SW 1271 (cell line): ENCODE measurements around the gene BGLAP.

Source experiments
- DNase-seq, 2 experiments: peaks; one replicate each; lab custom pipeline; 2025; lab: John Stamatoyannopoulos, UW

BGLAP gene

GRCh38 chr1:156258859-156259258 lies 16.9 kb downstream of the BGLAP start:
- no peak for DNase-seq

GRCh38 chr1:156259805-156260204 lies 17.8 kb downstream of the BGLAP start:
- no peak for DNase-seq

DNA sequence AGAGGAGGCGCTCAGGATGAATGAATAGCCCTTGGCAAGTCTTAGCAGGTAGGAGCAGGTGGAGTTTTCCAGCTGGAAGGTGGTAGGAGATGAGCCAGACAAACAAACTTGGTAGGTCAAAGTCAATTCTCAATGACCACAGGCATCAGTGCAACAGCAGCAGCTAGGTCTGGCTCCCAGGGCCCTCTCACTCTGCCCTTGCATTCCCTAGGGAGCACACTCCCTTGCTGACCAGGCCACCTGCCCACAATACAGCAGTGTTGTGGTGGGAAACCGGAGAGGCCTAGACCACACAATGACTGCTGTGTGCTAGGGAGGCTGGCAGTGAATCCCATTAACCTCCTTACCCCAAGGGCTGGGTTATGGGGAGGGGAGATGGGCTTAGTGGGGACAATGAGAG lies 18.9 kb downstream of the BGLAP start:
- DNase-seq: no peak

GRCh38 chr1:156262461-156263287 lies 20.7 kb downstream of the BGLAP start:
- peak in 1 of 2 experiments; percentile 8 for DNase-seq

DNA sequence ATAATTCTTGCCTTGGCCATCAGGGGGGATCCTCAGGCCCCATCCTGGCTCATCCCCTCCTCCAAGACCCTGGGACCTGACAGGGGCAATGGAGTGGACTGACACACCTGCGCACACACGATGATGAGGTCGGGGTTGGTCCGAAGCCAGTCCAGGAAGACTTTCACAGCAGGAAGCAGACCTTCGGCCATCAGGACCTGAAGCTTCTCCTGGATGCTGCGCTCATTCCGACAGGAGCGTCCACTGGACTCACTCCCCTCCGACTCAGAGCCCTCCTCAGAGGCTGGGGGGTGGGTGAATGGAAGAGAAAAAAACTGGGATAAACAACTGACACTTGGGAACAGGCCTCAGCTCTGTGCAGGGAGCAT lies 21.3 kb downstream of the BGLAP start:
- DNase-seq: no peak

GRCh38 chr1:156266051-156266450 lies 24.1 kb downstream of the BGLAP start:
- no peak for DNase-seq

GRCh38 chr1:156268336-156268735 lies 26.4 kb downstream of the BGLAP start:
- DNase-seq: no peak

- DNase-seq: no peak
These were observed 28.3 kb downstream of the BGLAP start for GRCh38 chr1:156270314-156270713.

- DNase-seq: no peak
These were observed 34.5 kb downstream of the BGLAP start for GRCh38 chr1:156276532-156276931.

- no peak for DNase-seq
These were observed 35.0 kb downstream of the BGLAP start for GRCh38 chr1:156276966-156277381.

GRCh38 chr1:156279837-156280236 lies 37.9 kb downstream of the BGLAP start:
- DNase-seq: no peak

- no peak for DNase-seq
These were observed 39.3 kb downstream of the BGLAP start for GRCh38 chr1:156281281-156281680.

DNA sequence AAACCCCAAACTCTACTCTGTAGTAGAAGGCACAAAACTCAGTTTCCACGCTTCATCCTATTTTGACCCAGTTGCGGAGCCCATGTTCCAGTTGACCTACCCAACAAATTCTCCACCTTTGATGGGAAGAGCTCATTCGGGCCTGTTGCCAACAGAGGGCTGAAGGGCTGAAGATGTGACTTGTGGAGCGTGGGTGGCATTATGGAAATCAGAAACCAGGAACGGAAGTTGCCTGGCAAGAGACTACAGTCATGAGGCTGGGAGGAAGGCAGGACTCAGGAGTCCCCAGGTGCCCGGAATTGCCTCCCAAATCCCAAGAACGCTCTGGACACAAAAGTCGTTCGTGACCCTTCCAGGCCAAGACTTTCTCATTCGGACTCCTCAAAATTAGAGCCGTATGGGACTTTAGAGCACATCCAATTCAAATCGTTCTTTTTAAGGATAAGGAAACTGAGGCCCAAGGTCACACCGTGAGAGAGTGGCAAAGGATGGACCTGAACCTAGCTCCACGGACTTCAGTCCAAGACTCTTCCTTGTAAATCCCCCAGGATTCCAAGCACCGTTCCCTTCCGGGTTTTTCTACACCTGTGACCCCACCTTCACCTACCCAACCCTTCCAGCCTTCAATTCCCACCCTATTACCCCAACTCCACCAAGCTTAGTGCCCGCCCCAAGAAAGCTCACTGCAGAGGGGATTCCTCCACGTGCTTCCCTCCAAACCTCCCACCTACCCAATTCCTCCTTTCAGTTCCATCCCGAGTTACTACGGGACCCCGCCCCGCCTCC lies 39.9 kb downstream of the BGLAP start:
- peak in 1 of 2 experiments; percentile 34 for DNase-seq

- DNase-seq: peak; percentile 69 to 92
These were observed 40.7 kb downstream of the BGLAP start, which contains the start of gene SMG5 for GRCh38 chr1:156282479-156283222. SMG5 (minus strand) TSS chr1:156282825; CDS start chr1:156282680, 145 bp downstream.

- DNase-seq: no peak
These were observed 41.5 kb downstream of the BGLAP start for GRCh38 chr1:156283521-156283920.

- DNase-seq: no peak
These were observed 42.1 kb downstream of the BGLAP start, which contains the start of gene TMEM79 for GRCh38 chr1:156284112-156284511. TMEM79 (plus strand) TSS chr1:156284325; CDS start chr1:156285227, 902 bp downstream.

DNA sequence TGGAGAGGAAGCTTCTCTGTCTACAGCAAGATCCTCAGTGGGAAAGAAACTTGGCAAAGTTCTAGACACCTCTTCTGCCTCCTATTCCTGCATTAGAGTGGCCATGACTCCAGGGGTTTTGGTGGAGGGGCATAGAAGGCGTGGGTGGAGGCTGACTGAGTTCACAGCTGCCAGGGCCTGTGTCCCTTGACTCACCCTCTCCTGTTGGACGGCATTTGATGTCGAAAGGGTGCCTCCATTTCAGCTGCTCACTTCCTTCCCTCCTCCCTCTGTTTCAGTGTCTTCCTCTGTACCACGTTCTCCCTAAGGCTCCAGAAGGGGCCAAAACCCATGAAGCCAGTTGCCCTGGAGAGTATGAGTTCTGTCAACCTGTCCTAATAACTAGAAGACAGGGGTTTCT lies 42.8 kb downstream of the BGLAP start:
- DNase-seq: no peak

- no peak for DNase-seq
These were observed 43.5 kb downstream of the BGLAP start for GRCh38 chr1:156285437-156285836.

GRCh38 chr1:156286061-156286460 lies 44.1 kb downstream of the BGLAP start:
- DNase-seq: no peak

DNA sequence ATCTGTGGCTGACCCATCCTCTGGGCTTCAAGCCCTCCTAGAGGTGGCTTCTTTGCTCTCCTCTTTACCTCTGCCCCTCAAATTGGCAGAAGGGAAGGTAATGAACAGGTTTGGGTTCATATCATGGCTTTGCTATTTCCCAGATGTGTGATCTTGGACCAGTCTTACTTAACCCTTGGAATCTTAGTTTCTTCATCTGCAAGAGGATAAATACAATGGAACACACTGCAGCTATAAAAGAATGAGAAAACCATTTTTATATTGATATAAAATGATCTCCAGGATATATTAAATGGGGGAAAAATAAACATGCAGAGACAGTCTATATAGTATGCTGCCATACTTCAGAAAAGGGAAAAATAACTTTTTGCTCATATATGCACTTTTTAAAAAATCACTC lies 47.9 kb downstream of the BGLAP start:
- DNase-seq: no peak

DNA sequence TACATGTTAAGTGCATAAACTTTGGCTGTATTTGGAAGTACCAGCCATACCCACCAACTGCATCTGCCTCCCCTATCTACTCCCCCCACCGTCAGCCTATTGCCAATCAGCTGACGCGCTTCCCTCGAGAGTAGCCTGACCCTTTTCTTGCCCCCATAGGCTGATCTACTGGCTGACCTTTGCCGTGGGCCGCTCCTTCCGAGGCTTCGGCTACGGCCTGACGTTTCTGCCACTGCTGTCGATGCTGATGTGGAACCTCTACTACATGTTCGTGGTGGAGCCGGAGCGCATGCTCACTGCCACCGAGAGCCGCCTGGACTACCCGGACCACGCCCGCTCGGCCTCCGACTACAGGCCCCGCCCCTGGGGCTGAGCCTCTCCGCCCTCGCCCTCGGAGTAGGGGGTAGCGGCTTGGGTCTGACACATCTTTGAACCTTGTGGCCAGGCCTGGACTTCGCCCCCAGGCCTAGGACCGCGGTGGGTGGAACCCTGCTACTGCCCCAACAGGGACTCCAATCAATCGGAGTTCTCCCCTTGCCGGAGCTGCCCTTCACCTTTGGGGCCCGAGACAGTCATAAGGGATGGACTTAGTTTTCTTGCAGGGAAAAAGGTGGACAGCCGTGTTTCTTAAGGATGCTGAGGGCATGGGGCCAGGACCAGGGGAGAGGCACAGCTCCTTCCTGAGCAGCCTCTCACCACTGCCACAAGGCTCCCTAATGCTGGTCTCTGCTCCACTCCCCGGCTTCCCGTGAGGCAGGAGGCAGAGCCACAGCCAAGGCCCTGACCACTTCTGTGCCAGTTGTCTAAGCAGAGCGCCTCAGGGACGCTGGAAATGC lies 49.5 kb downstream of the BGLAP start:
- DNase-seq: no peak
